ENCODE data around the gene SCFD2. TPM values are rescaled to one million over a fixed set of nuclear protein-coding genes. Genes with fewer than 3 reads are reported as not detected.

The SCFD2 gene
- polyA plus RNA-seq, 3 donors, result 5.4 to 9.4 (median 6.7) TPM

GRCh38 chr4:53101191-53101581, 264.7 kb downstream of the SCFD2 start:
- Histone ChIP-seq H4K20me1 (ENCODE audit: insufficient read depth, low read length) (no peaks in the 10 kb centered on the region), H3K79me2 (ENCODE audit: insufficient read depth, low read length) (no peaks in the 10 kb centered on the region), H3K36me3 (replicated peaks in 1 of 2; ENCODE audit: control insufficient read depth in 1 of 2, insufficient read depth in 2 of 2, low read length in 2 of 2) (no peaks in the 10 kb centered on the region), H3K4me3 (replicated peaks in 1 of 3; ENCODE audit: low read depth in 2 of 3, low read length in 3 of 3) (no peak overlapping the region), H3K4me1 (ENCODE audit: control insufficient read depth in 1 of 2, insufficient read depth in 2 of 2, low read length in 2 of 2) (no peaks in the 10 kb centered on the region), H3K27ac (ENCODE audit: low read depth in 1 of 2, low read length in 2 of 2) (no peak overlapping the region), H3K9me3 (replicated peaks in 1 of 2; ENCODE audit: control insufficient read depth in 1 of 2, insufficient read depth in 1 of 2, low read length in 2 of 2) (peaks cover 0 to 3% of the 10 kb centered on the region in 2 donors), H3K9ac (ENCODE audit: insufficient read depth, low read length, poor library complexity, severe bottlenecking) (no peak overlapping the region), H2AFZ (ENCODE audit: insufficient read depth, low read depth, low read length, poor library complexity, severe bottlenecking) (no peak overlapping the region), H3K27me3 (ENCODE audit: control insufficient read depth in 2 of 2, insufficient read depth in 2 of 2, low read length in 2 of 2) (no peaks in the 10 kb centered on the region), H3K4me2 (replicated peaks; ENCODE audit: extremely low read depth, low read length, poor library complexity, severe bottlenecking) (no peak overlapping the region)
- no peaks in the 10 kb centered on the region for H3K27me3 Mint-ChIP-seq (ENCODE audit: low read depth in 3 of 3)
- intact Hi-C loops (cut with micrococcal nuclease), result no loop called here
- H3K36me3 Mint-ChIP-seq, result peaks cover 0 to 2% of the 10 kb centered on the region in 2 donors
- peaks cover 0 to 17% (median 13%) of the 10 kb centered on the region in 7 donors for H3K9me3 Mint-ChIP-seq
- H3K27ac Mint-ChIP-seq, result no peak overlapping the region
- H3K4me3 Mint-ChIP-seq, result no peak overlapping the region
- H3K4me1 Mint-ChIP-seq, result no peaks in the 10 kb centered on the region
- TF ChIP-seq, protein P1, sequence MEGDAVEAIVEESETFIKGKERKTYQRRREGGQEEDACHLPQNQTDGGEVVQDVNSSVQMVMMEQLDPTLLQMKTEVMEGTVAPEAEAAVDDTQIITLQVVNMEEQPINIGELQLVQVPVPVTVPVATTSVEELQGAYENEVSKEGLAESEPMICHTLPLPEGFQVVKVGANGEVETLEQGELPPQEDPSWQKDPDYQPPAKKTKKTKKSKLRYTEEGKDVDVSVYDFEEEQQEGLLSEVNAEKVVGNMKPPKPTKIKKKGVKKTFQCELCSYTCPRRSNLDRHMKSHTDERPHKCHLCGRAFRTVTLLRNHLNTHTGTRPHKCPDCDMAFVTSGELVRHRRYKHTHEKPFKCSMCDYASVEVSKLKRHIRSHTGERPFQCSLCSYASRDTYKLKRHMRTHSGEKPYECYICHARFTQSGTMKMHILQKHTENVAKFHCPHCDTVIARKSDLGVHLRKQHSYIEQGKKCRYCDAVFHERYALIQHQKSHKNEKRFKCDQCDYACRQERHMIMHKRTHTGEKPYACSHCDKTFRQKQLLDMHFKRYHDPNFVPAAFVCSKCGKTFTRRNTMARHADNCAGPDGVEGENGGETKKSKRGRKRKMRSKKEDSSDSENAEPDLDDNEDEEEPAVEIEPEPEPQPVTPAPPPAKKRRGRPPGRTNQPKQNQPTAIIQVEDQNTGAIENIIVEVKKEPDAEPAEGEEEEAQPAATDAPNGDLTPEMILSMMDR (IDR thresholded peaks at IDR 0.05), result no peak
- no peak for DNase-seq

- Histone ChIP-seq H3K4me2 (replicated peaks; ENCODE audit: extremely low read depth, low read length, poor library complexity, severe bottlenecking) (no peak overlapping the region), H3K79me2 (ENCODE audit: insufficient read depth, low read length) (no peaks in the 10 kb centered on the region), H3K27me3 (ENCODE audit: control insufficient read depth in 2 of 2, insufficient read depth in 2 of 2, low read length in 2 of 2) (no peaks in the 10 kb centered on the region), H3K27ac (ENCODE audit: low read depth in 1 of 2, low read length in 2 of 2) (no peak overlapping the region), H3K4me3 (replicated peaks in 1 of 3; ENCODE audit: low read depth in 2 of 3, low read length in 3 of 3) (no peak overlapping the region), H3K9ac (ENCODE audit: insufficient read depth, low read length, poor library complexity, severe bottlenecking) (no peak overlapping the region), H2AFZ (ENCODE audit: insufficient read depth, low read depth, low read length, poor library complexity, severe bottlenecking) (no peak overlapping the region), H4K20me1 (ENCODE audit: insufficient read depth, low read length) (no peaks in the 10 kb centered on the region), H3K36me3 (replicated peaks in 1 of 2; ENCODE audit: control insufficient read depth in 1 of 2, insufficient read depth in 2 of 2, low read length in 2 of 2) (no peaks in the 10 kb centered on the region), H3K4me1 (ENCODE audit: control insufficient read depth in 1 of 2, insufficient read depth in 2 of 2, low read length in 2 of 2) (no peaks in the 10 kb centered on the region), H3K9me3 (replicated peaks in 1 of 2; ENCODE audit: control insufficient read depth in 1 of 2, insufficient read depth in 1 of 2, low read length in 2 of 2) (peaks cover 0 to 3% of the 10 kb centered on the region in 2 donors)
- WGBS (ENCODE audit: insufficient coverage), result no CpG with 5 or more reads among the region's 7 CpGs
- Mint-ChIP-seq H3K27me3 (ENCODE audit: low read depth in 3 of 3) (peaks cover 0 to under 1% (median 0%) of the 10 kb centered on the region in 3 donors), H3K4me3 (no peak overlapping the region), H3K4me1 (no peaks in the 10 kb centered on the region), H3K27ac (no peak overlapping the region), H3K9me3 (peaks cover 0 to 17% (median 14%) of the 10 kb centered on the region in 7 donors), H3K36me3 (peaks cover 0 to 2% of the 10 kb centered on the region in 2 donors)
- intact Hi-C loops (cut with micrococcal nuclease), result no loop called here
- no peak for DNase-seq
- TF ChIP-seq, protein P1 (IDR thresholded peaks at IDR 0.05), result no peak
Observed at GRCh38 chr4:53100501-53101190, 265.2 kb downstream of the SCFD2 start.
